ENCODE measurements around the gene HM13. TPM values are rescaled to one million over a fixed set of nuclear protein-coding genes. Genes with fewer than 3 reads are reported as not detected.

The HM13 gene
- total and polyA plus RNA-seq, 2 of the 13 experiments (the other 11 are each of a cell fraction or from before 2014, with no cell fraction given), result 118 to 243 TPM

GRCh38 chr20:31580706-31581105, 66.5 kb downstream of the HM13 start (continued):
- TF ChIP-seq JUN (CRISPR knock-in tag; IDR thresholded peaks at IDR 0.05) (no peak), GZF1 (CRISPR knock-in tag; IDR thresholded peaks at IDR 0.05) (peak; percentile 95)

- H3K27ac ChIP-seq (ENCODE audit: extremely low read length, insufficient read depth, low read length), result no peak overlapping the region
- H3K4me2 ChIP-seq (ENCODE audit: low read depth, low read length), result no peak overlapping the region
- H3K4me1 ChIP-seq (ENCODE audit: insufficient read depth, low read length), result peaks cover 22% of the 10 kb centered on the region
- DNase-seq (ENCODE audit: low spot score) (no peak), ATAC-seq (no peak), FAIRE-seq (no peak)
- H3K36me3 ChIP-seq (replicated peaks in 1 of 2; ENCODE audit: control insufficient read depth in 1 of 2, insufficient read depth in 2 of 2, low read length in 2 of 2), result no peaks in the 10 kb centered on the region
- H3K9me3 ChIP-seq (ENCODE audit: low read length), result no peaks in the 10 kb centered on the region
- no peaks in the 10 kb centered on the region for H4K20me1 ChIP-seq (ENCODE audit: insufficient read depth, low read length)
- H3K9ac ChIP-seq (ENCODE audit: insufficient read depth, low read depth, low read length), result no peak overlapping the region
- H3K27me3 ChIP-seq (ENCODE audit: control insufficient read depth in 1 of 2, insufficient read depth in 2 of 2, low read length in 2 of 2), result no peaks in the 10 kb centered on the region
- no peak for TF ChIP-seq ZKSCAN5 (CRISPR knock-in tag; IDR thresholded peaks at IDR 0.05)
- peak; percentile 41 for TF ChIP-seq AGO1 (IDR thresholded peaks at IDR 0.05; ENCODE audit: low read depth, low read length, poor library complexity, severe bottlenecking)
- TF ChIP-seq PCBP1 (IDR thresholded peaks at IDR 0.05; ENCODE audit: borderline replicate concordance, low read depth, low read length), result 0 out of 2 replicates have a peak, but pooled peaks have one; percentile 35
- no peak for TF ChIP-seq ZNF780A (CRISPR knock-in tag; IDR thresholded peaks at IDR 0.05)
- peak; percentile 29 for TF ChIP-seq AGO2 (optimal IDR thresholded peaks at IDR 0.05; ENCODE audit: low read depth, low read length)
- no peak for TF ChIP-seq ZNF235 (CRISPR knock-in tag; IDR thresholded peaks at IDR 0.05; ENCODE audit: borderline replicate concordance)
- TF ChIP-seq ZNF687 (CRISPR knock-in tag; IDR thresholded peaks at IDR 0.05), result peak; percentile 15; the same call in 1 of the 2 replicates
- no TSS peak for BruUV-seq (replicated peaks)
- H3K4me3 ChIP-seq (replicated peaks in 1 of 3; ENCODE audit: insufficient read depth in 1 of 3, low read depth in 2 of 3, low read length in 3 of 3), result no peak overlapping the region
- WGBS (ENCODE audit: low lambda C conversion rate), result 93% methylated on average over 13 of the region's 13 CpGs
- in situ Hi-C loops (cut with HindIII; ENCODE audit: extremely low pct_ligation_motif_present, low pct_unique_long_range_greater_than_20kb), result no loop called here
- ChIA-PET POLR2A (interaction anchor here (12.7 kb wide), 1 partner anchor 24 kb away, joined by 362 read pairs; the partner anchor contains the start of gene ID1), CTCF (ENCODE audit: low intra/inter-chr PET ratio, low total read pairs) (interaction anchor here (2.3 kb wide), 1 partner anchor 31 kb away, joined by 12 read pairs; no protein-coding TSS in a partner anchor)
- H3K79me2 ChIP-seq (ENCODE audit: insufficient read depth, low read length), result no peaks in the 10 kb centered on the region
- no peak overlapping the region for H2AFZ ChIP-seq (ENCODE audit: low read length)
- intact Hi-C loops (cut with micrococcal nuclease; ENCODE audit: unreplicated experiment), result no loop called here
Observed at GRCh38 chr20:31581391-31581790, 67.1 kb downstream of the HM13 start.

Measured in HepG2 (cell line).